SK-N-SH treated with all-trans-retinoic acid at 6 μM for 48 hours (cell line): ENCODE measurements around the gene DVL1.

Experiments
- ATAC-seq: fragments of 200-7000 bp; cut with Tn5 transposase; 3 replicates; pipeline ENCODE4 v1.9.1; 2020; ENCODE audit warnings: mild to moderate bottlenecking, moderate library complexity
- ARNTL ChIP-seq: fragments of 450-650 bp; formaldehyde crosslinking; IDR thresholded peaks from 2 replicates; pipeline ENCODE4 v1.5.0; 2020; ENCODE audit warnings: low read depth, mild to moderate bottlenecking, moderate library complexity, borderline replicate concordance
- BACH2 ChIP-seq: fragments of 250-450 bp; sonication (Bioruptor Pico); IDR thresholded peaks from 2 replicates; pipeline ENCODE4 v1.9.0; 2021; ENCODE audit warnings: mild to moderate bottlenecking, borderline replicate concordance
- CREB5 ChIP-seq: fragments of 250-450 bp; sonication (Bioruptor Pico); IDR thresholded peaks from 2 replicates; pipeline ENCODE4 v1.5.1; 2020; ENCODE audit warnings: low read depth, mild to moderate bottlenecking, moderate library complexity
- CSRNP3 ChIP-seq: fragments of 250-450 bp; sonication (Bioruptor Pico); IDR thresholded peaks from 2 replicates; pipeline ENCODE4 v1.5.1; 2021; ENCODE audit warnings: mild to moderate bottlenecking, moderate library complexity
- ESRRG ChIP-seq: fragments of 250-450 bp; sonication (Bioruptor Pico); IDR thresholded peaks from 2 replicates; pipeline ENCODE4 v1.6.1; 2021; ENCODE audit warnings: mild to moderate bottlenecking
- GLIS3 ChIP-seq: fragments of 250-450 bp; sonication (Bioruptor Pico); IDR thresholded peaks from 2 replicates; pipeline ENCODE4 v1.5.0; 2020; ENCODE audit warnings: mild to moderate bottlenecking, moderate library complexity
- OSR1 ChIP-seq: fragments of 250-450 bp; sonication (Bioruptor Pico); IDR thresholded peaks from 2 replicates; pipeline ENCODE4 v1.8.0; 2022; ENCODE audit warnings: moderate library complexity, mild to moderate bottlenecking, inconsistent platforms
- PPARA ChIP-seq: fragments of 250-450 bp; sonication (Bioruptor Pico); IDR thresholded peaks from 2 replicates; pipeline ENCODE4 v1.5.0; 2020; ENCODE audit warnings: mild to moderate bottlenecking, borderline replicate concordance
- SNAI2 ChIP-seq: fragments of 250-450 bp; sonication (Bioruptor Pico); IDR thresholded peaks from 2 replicates; pipeline ENCODE4 v1.5.0; 2020; ENCODE audit warnings: mild to moderate bottlenecking, moderate library complexity
- TCF4 ChIP-seq: fragments of 250-450 bp; sonication (Bioruptor Pico); IDR thresholded peaks from 2 replicates; pipeline ENCODE4 v1.8.0; 2021; ENCODE audit warnings: mild to moderate bottlenecking, moderate library complexity, borderline replicate concordance
- TOX ChIP-seq: fragments of 250-450 bp; sonication (Bioruptor Pico); IDR thresholded peaks from 2 replicates; pipeline ENCODE4 v1.8.0; 2021; ENCODE audit warnings: mild to moderate bottlenecking, moderate library complexity, borderline replicate concordance
- TSHZ2 ChIP-seq: fragments of 250-450 bp; sonication (Bioruptor Pico); IDR thresholded peaks from 2 replicates; pipeline ENCODE4 v1.5.0; 2020; ENCODE audit warnings: mild to moderate bottlenecking, moderate library complexity
- ZC3H10 ChIP-seq: fragments of 250-450 bp; sonication (Bioruptor Pico); IDR thresholded peaks from 2 replicates; pipeline ENCODE4 v1.5.1; 2021; ENCODE audit warnings: mild to moderate bottlenecking, moderate library complexity
- ZFP3 ChIP-seq: fragments of 250-450 bp; sonication (Bioruptor Pico); IDR thresholded peaks from 2 replicates; pipeline ENCODE4 v1.5.0; 2020; ENCODE audit warnings: mild to moderate bottlenecking, moderate library complexity
- ZFP30 ChIP-seq: fragments of 450-650 bp; formaldehyde crosslinking; IDR thresholded peaks from 2 replicates; pipeline ENCODE4 v1.5.0; 2022; ENCODE audit warnings: mild to moderate bottlenecking, moderate library complexity
- ZNF565 ChIP-seq: fragments of 450-650 bp; formaldehyde crosslinking; conservative IDR thresholded peaks from 2 replicates; pipeline ENCODE4 v1.5.0; 2020; ENCODE audit warnings: low read depth, mild to moderate bottlenecking, moderate library complexity
- ZNF70 ChIP-seq: fragments of 450-650 bp; formaldehyde crosslinking; IDR thresholded peaks from 2 replicates; pipeline ENCODE4 v1.5.0; 2020; ENCODE audit warnings: mild to moderate bottlenecking, moderate library complexity
- ZNF8 ChIP-seq: fragments of 450-650 bp; formaldehyde crosslinking; IDR thresholded peaks from 2 replicates; pipeline ENCODE4 v1.5.0; 2020; ENCODE audit warnings: mild to moderate bottlenecking, moderate library complexity
- TF ChIP-seq, protein P1 (sequence below): fragments of 250-450 bp; sonication (Bioruptor Pico); IDR thresholded peaks from 2 replicates; pipeline ENCODE4 v1.8.0; 2020; ENCODE audit warnings: mild to moderate bottlenecking, moderate library complexity, borderline replicate concordance
- TF ChIP-seq, protein P2 (sequence below): fragments of 250-450 bp; sonication (Bioruptor Pico); IDR thresholded peaks from 2 replicates; pipeline ENCODE4 v1.8.0; 2021; ENCODE audit warnings: low read depth, mild to moderate bottlenecking, moderate library complexity, borderline replicate concordance

Gene DVL1

DNA sequence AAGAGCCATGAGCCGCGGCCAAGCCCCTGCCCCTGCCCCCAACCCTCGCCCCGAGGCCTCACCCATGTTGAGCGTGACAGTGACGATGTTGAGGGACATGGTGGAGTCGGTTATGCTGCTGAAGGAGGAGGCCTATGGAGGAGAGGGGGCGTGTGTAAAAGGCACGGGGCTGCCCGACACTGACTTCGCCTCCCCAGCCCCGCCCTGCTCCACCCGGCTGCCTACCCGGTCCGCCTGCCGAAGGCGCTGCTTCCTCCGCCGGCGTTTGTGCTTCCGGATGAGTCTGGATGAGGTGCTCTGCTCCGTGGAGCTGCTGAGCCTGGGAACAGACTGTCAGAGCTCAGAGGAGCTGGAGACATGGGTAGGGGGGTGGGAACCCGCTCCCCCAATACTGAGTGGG lies 9.0 kb downstream of the DVL1 start:
- no peak for ATAC-seq

DNA sequence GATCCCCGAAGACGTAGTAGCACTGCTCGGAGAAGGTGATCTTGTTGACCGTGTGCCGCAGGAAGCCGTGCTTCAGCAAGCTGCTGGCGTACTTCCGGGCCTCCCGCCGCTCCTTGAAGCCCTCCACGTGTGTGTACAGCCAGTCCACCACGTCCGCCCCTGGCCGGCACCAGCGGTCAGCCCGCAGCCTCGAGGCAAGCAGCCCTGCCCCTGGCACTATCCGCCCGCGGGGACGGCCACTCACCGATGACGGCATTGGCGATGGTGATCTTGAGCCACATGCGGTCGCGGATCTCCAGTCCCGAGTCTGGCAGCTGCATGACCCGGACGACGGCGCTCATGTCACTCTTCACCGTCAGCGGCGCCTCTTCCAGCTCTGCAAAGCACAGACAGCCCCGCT lies 10.9 kb downstream of the DVL1 start:
- ATAC-seq = no peak

More for the DNA sequence above, 9.0 kb downstream of the DVL1 start:
- TF ChIP-seq TCF4 (CRISPR knock-in tag) (no peak), ZFP3 (CRISPR knock-in tag) (no peak), BACH2 (no peak)
- TF ChIP-seq, protein P1, sequence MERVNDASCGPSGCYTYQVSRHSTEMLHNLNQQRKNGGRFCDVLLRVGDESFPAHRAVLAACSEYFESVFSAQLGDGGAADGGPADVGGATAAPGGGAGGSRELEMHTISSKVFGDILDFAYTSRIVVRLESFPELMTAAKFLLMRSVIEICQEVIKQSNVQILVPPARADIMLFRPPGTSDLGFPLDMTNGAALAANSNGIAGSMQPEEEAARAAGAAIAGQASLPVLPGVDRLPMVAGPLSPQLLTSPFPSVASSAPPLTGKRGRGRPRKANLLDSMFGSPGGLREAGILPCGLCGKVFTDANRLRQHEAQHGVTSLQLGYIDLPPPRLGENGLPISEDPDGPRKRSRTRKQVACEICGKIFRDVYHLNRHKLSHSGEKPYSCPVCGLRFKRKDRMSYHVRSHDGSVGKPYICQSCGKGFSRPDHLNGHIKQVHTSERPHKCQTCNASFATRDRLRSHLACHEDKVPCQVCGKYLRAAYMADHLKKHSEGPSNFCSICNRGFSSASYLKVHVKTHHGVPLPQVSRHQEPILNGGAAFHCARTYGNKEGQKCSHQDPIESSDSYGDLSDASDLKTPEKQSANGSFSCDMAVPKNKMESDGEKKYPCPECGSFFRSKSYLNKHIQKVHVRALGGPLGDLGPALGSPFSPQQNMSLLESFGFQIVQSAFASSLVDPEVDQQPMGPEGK (CRISPR knock-in tag) = no peak

DNA sequence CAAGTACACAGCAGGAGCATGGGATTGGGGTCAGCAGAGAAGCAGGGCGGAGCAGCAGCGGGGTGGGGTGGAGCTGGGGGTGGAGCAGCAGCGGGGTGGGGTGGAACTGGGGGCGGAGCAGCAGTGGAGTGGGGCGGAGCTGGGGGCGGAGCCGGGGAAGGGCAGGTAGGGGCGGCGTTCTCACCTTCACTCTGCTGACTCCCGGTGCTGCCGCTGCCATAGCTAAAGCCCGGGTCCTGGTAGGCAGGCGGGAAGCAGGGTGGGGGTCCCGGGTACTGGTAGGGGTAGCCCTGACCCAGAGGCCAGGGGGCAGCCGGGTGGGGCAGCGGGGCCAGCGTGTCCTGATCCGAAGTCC lies 11.4 kb downstream of the DVL1 start:
- ATAC-seq = peak; percentile 20; the same call in 2 of the 3 replicates
- TF ChIP-seq SNAI2 (CRISPR knock-in tag) = no peak
- no peak for TF ChIP-seq ARNTL (CRISPR knock-in tag)
- no peak for TF ChIP-seq ZC3H10
- TF ChIP-seq CSRNP3 (CRISPR knock-in tag) = no peak
- no peak for TF ChIP-seq CREB5 (CRISPR knock-in tag)
- no peak for TF ChIP-seq TCF4 (CRISPR knock-in tag)
- no peak for TF ChIP-seq ZNF70 (CRISPR knock-in tag)
- TF ChIP-seq ESRRG (CRISPR knock-in tag) = no peak
- TF ChIP-seq TOX (CRISPR knock-in tag) = no peak
- TF ChIP-seq ZFP30 = no peak

More for the DNA sequence above, 10.9 kb downstream of the DVL1 start:
- TF ChIP-seq PPARA (no peak), GLIS3 (CRISPR knock-in tag) (no peak), ZNF70 (CRISPR knock-in tag) (no peak), ZNF8 (no peak), OSR1 (no peak), CREB5 (CRISPR knock-in tag) (no peak), ZFP30 (no peak), ZNF565 (CRISPR knock-in tag) (no peak), BACH2 (no peak), ZC3H10 (no peak), ARNTL (CRISPR knock-in tag) (no peak), TSHZ2 (CRISPR knock-in tag) (no peak), ZFP3 (CRISPR knock-in tag) (no peak), SNAI2 (CRISPR knock-in tag) (no peak), ESRRG (CRISPR knock-in tag) (no peak), TOX (CRISPR knock-in tag) (no peak)
- TF ChIP-seq, protein P1 (CRISPR knock-in tag) = no peak
- TF ChIP-seq, protein P2, sequence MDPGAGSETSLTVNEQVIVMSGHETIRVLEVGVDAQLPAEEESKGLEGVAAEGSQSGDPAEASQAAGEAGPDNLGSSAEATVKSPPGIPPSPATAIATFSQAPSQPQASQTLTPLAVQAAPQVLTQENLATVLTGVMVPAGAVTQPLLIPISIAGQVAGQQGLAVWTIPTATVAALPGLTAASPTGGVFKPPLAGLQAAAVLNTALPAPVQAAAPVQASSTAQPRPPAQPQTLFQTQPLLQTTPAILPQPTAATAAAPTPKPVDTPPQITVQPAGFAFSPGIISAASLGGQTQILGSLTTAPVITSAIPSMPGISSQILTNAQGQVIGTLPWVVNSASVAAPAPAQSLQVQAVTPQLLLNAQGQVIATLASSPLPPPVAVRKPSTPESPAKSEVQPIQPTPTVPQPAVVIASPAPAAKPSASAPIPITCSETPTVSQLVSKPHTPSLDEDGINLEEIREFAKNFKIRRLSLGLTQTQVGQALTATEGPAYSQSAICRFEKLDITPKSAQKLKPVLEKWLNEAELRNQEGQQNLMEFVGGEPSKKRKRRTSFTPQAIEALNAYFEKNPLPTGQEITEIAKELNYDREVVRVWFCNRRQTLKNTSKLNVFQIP (CRISPR knock-in tag) = no peak
